GM12891 (cell line): Measurements from ENCODE around the gene KRTAP12-1.

Source experiments
- DNase-seq: peaks from one replicate; pipeline ENCODE4 v3.0.0; 2011; ENCODE audit warnings: low spot score; ENCODE audit not compliant: insufficient read length
- FAIRE-seq: peaks from 2 replicates; lab custom pipeline; 2011; peaks lifted over from hg19 to GRCh38; lab: Jason Lieb, UNC
- PAX5 ChIP-seq: IDR thresholded peaks from 2 replicates; pipeline ENCODE4 v1.6.1; 2011; ENCODE audit warnings: low read length, moderate library complexity, mild to moderate bottlenecking; ENCODE audit not compliant: insufficient read depth, severe bottlenecking
- POLR2A ChIP-seq: IDR thresholded peaks from 2 replicates; pipeline ENCODE4 v1.6.1; 2011; ENCODE audit warnings: low read depth, low read length, control low read depth
- POLR2AphosphoS5 ChIP-seq: IDR thresholded peaks from 2 replicates; pipeline ENCODE4 v1.6.1; 2011; ENCODE audit warnings: low read depth, low read length, control low read depth
- POU2F2 ChIP-seq: IDR thresholded peaks from 2 replicates; pipeline ENCODE4 v1.6.1; 2011; ENCODE audit warnings: low read depth, mild to moderate bottlenecking, control low read depth, low read length, moderate library complexity
- SPI1 ChIP-seq: IDR thresholded peaks from 2 replicates; pipeline ENCODE4 v1.6.1; 2011; ENCODE audit warnings: low read depth, low read length, control low read depth
- TAF1 ChIP-seq: IDR thresholded peaks from 2 replicates; pipeline ENCODE4 v1.6.1; 2011; ENCODE audit warnings: low read depth, low read length, control low read depth

KRTAP12-1 gene

GRCh38 chr21:44706026-44706705 lies 24.2 kb upstream of the KRTAP12-1 start:
- DNase-seq (no peak), FAIRE-seq (no peak)
- TF ChIP-seq POU2F2 (no peak), SPI1 (no peak), POLR2A (no peak), TAF1 (no peak), POLR2AphosphoS5 (no peak), PAX5 (no peak)

- FAIRE-seq (no peak), DNase-seq (no peak)
- TF ChIP-seq TAF1 (no peak), PAX5 (no peak), POLR2AphosphoS5 (no peak), POU2F2 (no peak)
Measured at GRCh38 chr21:44704636-44705001, 22.7 kb upstream of the KRTAP12-1 start.

GRCh38 chr21:44703731-44704635 lies 22.0 kb upstream of the KRTAP12-1 start:
- FAIRE-seq (no peak), DNase-seq (no peak)
- TF ChIP-seq POU2F2 (no peak), PAX5 (no peak), TAF1 (no peak), SPI1 (no peak), POLR2AphosphoS5 (no peak), POLR2A (no peak)

- DNase-seq (no peak), FAIRE-seq (no peak)
- TF ChIP-seq SPI1 = no peak
- TF ChIP-seq POLR2A = no peak
- no peak for TF ChIP-seq TAF1
- TF ChIP-seq PAX5 = no peak
- TF ChIP-seq POU2F2 = no peak
- no peak for TF ChIP-seq POLR2AphosphoS5
Measured at GRCh38 chr21:44702973-44703730, 21.2 kb upstream of the KRTAP12-1 start.

GRCh38 chr21:44702111-44702972 lies 20.4 kb upstream of the KRTAP12-1 start:
- FAIRE-seq (no peak), DNase-seq (no peak)
- TF ChIP-seq TAF1 = no peak

- TF ChIP-seq TAF1 (no peak), SPI1 (no peak), PAX5 (no peak)
- DNase-seq (no peak), FAIRE-seq (no peak)
Measured at GRCh38 chr21:44701541-44701940, 19.6 kb upstream of the KRTAP12-1 start.

- DNase-seq = no peak
- no peak for TF ChIP-seq SPI1
- no peak for TF ChIP-seq POLR2A
- no peak for TF ChIP-seq TAF1
- TF ChIP-seq POU2F2 = no peak
- no peak for TF ChIP-seq PAX5
- no peak for TF ChIP-seq POLR2AphosphoS5
- FAIRE-seq = no peak
Measured at GRCh38 chr21:44701023-44701400, 19.0 kb upstream of the KRTAP12-1 start.

- no peak for TF ChIP-seq POU2F2
- TF ChIP-seq TAF1 = no peak
- no peak for TF ChIP-seq SPI1
- no peak for TF ChIP-seq POLR2A
- TF ChIP-seq PAX5 = no peak
- TF ChIP-seq POLR2AphosphoS5 = no peak
- no peak for DNase-seq
- FAIRE-seq = no peak
Measured at GRCh38 chr21:44700101-44701022, 18.4 kb upstream of the KRTAP12-1 start.
